NCI-H2196 treated with DMSO at 0.1 percent for 48 hours (cell line): ENCODE results near the gene GPR157.

ENCODE experiments used
- DNase-seq: peaks from one replicate; lab custom pipeline; 2025; ENCODE audit not compliant: unreplicated experiment; lab: John Stamatoyannopoulos, UW

Gene GPR157

DNA sequence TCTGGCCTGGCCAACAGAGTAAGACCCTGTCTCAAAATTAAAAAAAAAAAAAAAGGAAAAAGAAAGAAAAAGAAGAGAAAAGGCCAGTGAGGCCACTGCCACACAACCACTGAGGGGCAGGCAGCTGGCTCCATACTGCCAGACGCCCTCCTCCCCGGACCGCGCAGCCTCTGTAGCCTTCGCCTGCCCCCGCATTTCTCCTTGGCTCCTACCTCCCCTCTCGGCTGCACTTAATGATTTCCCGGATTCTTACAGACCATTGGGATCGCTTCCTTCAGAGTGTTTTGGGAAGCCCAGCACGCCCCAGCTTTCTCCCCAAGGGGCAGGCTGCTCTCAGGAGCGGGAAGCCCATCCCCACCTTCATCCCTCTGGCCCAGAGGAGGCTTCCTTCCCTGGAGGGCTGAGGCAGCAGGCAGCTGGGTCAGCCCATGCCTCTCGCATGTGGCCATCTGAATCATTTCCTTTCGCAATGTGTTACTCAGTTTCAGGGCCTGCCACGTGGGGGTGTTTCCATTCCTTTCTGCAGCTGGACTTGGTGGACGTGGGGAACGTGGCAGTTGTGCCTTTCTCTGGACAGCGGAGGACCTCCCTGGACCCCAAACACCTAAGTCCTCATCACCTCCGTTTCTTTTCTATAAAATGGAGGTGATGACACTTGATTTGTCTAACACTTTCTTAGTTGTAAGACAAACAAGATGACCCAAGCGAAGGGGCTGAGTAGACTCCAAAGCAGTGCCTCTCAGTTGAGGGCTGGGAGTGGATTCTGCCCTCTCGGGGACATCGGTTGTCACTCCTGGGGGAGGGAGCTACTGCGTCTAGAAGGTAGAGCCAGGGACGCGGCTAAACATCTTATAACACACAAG is 61.7 kb downstream of the GPR157 start:
- DNase-seq: no peak

DNA sequence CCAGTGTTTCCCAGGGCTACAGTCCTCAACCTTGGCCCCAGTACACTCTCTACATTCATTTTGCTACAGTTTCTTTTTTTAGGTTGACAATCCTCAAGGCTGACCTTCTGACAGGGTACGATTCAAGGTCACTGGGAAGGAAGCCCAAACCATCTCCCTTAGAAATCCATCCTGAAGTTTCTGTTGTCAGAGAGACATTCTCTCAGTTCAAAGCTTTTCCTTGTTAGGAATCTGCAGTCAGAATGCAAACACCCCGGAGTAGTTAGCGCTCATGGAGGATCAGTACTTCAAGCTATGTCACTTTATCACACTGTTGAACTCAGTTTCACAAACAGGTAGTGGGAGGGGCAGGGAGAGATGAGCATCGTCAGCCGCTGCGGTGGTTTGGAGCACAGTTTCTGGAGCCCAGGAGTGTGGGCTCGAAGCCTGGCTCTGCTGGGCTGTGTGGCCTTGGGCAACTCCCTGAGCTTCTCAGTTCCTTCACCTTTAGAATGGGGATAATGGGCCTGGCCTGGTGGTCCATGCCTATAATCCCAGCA is 63.6 kb downstream of the GPR157 start:
- DNase-seq: no peak

GRCh38 chr1:9062846-9063245 is 66.1 kb downstream of the GPR157 start:
- no peak for DNase-seq

GRCh38 chr1:9062021-9062471 is 66.9 kb downstream of the GPR157 start:
- DNase-seq: no peak

DNA sequence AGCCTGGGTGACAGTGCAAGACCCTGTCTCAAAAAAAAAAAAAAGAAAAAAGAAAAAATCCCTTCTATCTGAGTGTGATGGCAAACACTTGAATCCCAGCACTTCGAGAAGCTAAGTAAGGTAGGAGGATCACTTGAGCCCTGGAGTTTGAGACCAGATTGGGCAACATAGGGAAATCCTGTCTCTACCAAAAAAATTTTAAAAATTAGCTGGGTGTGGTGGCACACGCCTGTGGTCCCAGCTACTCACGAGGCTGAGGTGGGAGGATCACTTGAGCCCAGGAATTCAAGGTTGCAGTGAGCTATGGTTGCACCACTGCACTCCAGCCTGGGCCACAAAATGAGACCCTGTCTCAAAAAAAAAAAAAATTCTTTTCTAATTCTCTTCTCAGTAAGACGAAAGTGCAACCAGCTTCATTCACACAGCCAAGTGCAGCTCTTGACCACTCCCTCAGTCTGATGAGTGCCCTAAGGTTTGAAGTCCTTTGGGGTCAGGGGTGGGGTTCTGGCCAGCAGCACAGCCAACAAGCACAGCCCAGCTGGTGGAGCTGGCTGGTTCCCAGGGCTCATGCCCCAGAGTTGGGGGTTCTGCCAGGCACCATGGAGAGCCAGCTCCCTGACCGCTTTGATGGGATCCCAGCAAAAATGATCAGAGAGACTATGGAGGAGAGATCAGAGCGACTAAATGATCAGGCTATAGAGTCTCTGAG is 67.5 kb downstream of the GPR157 start:
- DNase-seq: no peak

- no peak for DNase-seq
These were observed 68.8 kb downstream of the GPR157 start for GRCh38 chr1:9059891-9060744.

GRCh38 chr1:9058465-9058864 is 70.4 kb downstream of the GPR157 start:
- no peak for DNase-seq

- DNase-seq: no peak
These were observed 71.1 kb downstream of the GPR157 start for GRCh38 chr1:9057851-9058250.

GRCh38 chr1:9052272-9053049 is 76.4 kb downstream of the GPR157 start:
- no peak for DNase-seq

GRCh38 chr1:9051379-9051778 is 77.5 kb downstream of the GPR157 start:
- DNase-seq: no peak

DNA sequence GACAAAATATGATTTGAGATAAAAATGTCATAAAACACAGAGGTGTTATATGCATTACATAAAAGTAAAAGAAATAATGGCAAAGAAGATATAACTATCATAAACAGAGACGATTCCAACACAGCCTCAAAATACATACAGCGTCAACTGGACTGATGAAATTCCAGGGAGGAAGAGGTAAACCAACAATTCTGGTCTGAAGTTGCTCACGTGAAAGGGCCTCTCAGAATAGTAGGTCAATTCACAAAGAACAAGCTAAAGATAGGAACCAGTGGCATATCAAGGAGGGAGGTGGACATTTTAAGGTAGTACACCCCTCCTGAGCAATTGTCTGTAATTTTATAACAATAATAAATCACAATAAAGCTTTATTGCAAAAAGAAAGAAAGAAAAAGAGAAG is 78.1 kb downstream of the GPR157 start:
- no peak for DNase-seq
